ENCODE results near the gene VWA5B1. TPM values are rescaled to one million over a fixed set of nuclear protein-coding genes. Genes with fewer than 3 reads are reported as not detected.

Gene VWA5B1
- total RNA-seq, 1 donor from 2014 or later, result not detected

DNA sequence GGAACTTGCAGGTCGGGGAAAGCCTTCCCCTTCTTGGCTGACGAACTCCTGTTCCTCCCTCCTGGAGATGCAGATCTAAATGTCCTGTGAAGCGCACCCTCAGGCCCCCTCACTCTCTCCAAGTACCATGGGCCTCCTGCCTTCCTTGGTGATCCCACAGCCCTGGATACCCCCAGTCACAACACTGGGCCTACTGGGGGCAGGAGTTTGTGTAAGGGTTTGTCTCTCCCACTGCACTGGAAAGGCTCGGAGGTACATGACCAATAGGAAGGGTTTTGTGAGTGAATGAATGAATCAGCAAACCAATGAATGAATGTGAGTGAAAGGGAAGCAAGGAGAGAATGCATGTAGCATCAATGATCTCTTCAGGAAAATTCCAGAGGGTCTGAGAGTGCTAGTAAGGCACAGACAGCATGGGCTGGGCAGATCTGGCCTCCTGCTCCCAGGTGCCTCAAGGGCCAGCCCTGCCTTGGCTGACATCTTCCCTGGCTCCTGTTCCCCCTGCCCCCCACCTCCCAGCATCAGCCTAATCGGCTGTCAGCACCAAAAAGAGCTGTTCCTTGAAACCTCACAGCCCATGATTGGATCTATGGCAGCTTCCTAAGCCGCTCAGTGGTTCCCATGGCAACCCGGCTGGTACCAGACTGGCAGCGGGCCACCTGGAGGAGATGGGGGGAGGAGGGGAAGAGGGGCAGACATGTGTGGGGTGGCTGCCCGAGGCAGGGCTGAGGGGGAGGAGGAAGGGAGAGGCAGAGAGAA is 95.8 kb downstream of the VWA5B1 start:
- intact Hi-C loops (cut with micrococcal nuclease), result no loop called here

DNA sequence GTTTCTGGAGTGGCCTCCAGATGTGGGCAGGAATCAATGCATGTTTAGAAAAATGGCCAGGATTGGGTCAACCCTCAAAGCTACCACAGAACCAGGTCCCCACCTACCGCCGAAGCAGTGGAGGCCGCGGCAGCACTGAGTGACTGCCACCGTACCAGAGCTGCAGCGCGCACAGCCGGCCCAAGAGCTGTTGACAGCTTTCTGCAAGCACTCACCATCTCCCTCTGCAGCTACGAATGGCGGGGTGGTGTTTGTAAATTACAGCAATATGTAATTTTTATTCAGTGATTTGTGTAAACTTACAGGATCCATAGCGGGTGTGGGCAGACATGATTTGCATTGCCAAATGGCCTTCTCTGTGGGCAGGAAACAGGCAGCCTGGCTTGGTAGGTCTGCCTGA is 98.9 kb downstream of the VWA5B1 start:
- intact Hi-C loops (cut with micrococcal nuclease), result no loop called here

DNA sequence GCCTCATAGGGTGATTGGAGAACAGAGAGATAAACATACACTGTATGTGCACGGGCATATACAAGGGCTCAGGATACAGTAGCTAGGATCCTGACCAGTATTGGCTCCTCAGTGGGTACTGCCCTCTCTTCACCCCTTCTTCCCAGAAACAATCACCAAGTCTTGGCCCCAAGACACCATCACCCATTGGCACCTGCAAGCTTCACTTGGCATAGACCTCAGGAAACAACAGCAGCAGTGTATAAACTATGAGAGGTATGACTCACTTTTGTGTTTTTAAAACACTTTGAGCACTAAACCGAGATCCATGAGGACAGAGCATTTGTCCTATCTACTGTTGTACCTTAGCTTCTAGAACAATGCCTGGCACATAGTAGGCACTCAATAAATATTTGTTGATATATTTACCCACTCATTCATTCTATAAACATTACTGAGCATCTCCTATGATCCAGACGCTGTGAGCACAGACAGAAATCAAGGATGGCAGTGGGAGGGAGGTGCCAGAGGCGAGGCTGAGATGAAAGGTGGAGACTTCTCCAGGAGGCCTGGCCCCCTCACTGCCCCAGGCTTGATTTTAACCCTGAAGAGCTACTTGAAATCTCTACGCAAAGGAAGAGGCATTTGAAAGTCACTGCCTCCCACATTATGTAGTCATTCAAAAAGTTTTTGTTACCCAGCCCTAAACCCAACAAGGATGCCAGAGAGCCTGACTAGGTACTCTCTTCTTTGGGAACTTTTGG is 100.1 kb downstream of the VWA5B1 start:
- intact Hi-C loops (cut with micrococcal nuclease), result no loop called here

DNA sequence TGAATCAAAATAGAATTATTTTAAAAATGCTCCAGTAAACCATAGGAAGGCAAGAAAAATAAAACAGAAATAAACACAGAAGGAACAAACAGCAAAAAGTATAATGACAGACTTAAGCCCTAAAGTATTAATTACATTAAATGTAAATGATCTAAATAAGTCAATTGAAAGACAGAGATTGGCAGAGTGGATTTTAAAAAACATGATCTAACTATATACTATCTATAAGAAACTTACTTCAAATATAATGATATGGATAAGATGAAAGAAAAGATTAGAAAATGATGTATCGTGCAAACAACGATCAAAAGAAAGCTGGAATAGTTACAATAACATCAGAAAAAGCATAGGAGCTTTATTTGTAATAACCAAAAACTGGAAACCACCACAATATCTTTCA is 104.6 kb downstream of the VWA5B1 start:
- intact Hi-C loops (cut with micrococcal nuclease), result no loop called here

DNA sequence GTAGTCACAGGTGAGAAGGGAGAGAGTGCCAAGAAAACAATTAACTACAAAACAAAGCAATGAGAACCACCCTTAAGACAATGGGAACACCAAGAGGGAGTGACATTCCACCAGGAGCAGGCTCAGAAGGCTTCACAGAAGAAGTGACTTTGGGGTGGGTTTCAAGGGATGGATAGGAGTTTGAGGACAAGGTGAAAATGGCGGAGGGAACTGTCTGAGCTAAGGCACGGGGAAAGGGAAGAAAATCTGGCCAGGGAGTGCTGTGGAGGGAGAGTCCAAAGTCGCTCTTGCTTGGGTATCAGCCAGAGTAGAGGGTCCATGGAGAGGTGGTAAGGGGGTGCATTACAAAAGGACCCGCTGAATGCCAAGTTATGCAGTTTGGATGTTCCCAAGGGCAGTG is 108.1 kb downstream of the VWA5B1 start:
- intact Hi-C loops (cut with micrococcal nuclease), result no loop called here

DNA sequence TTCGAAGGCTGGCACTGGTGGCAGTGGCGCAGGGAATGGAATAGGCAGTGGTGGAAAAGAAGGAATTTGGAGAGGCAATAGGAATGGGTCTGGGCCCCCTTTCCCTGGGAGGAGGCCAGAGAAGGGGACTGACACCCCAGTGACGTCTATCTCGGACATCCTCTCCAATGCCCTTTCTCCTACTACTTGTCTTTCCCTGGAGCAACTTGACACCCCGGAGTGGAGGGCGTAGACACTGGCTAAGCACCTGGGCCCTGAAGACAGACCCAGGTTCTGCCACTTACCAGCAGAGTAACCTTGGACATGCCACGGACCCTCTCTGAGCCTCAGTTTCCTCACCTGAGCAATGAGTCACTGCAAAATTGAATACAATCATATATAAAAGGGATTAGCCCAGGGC is 108.5 kb downstream of the VWA5B1 start:
- intact Hi-C loops (cut with micrococcal nuclease), result no loop called here

DNA sequence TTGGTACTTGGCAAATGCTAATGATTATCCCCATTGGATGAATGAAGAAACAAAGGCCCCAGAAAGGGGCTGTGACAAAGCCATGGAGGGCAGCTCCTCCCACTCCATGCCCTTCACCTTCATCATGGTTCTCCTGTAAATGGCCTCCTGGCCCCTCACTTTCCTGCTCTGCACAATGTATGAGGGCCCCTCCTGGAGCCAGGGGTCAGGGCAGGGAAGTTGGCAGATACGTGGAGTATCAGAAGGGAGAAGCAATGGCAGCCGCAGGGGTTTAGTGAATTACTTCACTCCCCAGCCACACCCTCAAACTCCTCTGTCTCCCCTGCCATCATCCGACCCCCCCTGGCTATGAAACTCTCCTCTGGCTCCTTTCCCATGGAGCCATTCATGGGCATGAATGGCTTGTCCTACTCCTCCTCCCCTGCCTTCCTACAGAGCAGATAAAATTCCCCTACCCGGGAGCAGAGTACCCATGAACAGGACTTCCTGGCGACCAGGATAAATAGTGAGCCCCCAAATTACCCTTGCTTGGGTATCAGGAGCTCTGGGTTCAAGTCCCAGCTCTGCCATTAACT is 109.0 kb downstream of the VWA5B1 start:
- intact Hi-C loops (cut with micrococcal nuclease), result no loop called here

DNA sequence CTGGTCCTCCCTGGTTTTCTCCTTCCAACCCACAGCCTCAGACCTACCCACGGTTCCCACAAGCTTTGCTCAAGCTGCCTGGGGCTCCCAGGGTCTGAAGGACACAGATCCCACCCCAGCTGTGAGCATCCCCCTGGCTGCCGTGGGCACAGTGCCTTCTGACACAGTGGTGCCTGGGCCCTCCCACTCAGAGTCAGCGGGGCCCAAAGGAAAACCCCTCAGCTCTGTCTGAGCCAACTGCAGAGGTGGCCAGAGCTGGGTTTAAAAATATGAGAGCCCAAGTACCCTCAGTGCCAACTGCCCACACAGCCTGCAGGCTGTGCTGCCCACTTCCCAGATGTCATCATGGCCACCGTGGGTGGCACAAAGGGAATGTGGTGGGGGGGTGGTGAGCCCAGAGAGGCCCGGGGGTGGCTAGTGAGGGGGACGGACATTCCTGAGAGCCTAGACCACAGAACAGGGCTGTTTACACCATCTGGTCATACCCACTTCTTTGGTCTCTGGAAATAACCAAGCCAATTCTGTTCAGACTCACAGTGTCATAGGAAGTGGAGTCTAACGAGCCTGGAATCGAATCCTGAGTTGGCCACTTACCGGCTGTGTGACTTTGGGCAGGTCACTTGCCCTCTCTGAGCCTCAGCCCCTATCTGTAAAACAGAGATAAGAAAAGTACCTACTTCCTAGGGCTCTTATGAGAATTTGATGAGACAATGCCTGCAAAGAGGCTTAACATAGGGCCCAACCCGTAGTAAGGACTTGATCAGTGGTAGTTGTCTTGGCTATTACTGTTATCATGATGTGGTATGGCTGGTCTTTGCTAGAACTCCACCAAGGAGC is 109.9 kb downstream of the VWA5B1 start:
- intact Hi-C loops (cut with micrococcal nuclease), result no loop called here

DNA sequence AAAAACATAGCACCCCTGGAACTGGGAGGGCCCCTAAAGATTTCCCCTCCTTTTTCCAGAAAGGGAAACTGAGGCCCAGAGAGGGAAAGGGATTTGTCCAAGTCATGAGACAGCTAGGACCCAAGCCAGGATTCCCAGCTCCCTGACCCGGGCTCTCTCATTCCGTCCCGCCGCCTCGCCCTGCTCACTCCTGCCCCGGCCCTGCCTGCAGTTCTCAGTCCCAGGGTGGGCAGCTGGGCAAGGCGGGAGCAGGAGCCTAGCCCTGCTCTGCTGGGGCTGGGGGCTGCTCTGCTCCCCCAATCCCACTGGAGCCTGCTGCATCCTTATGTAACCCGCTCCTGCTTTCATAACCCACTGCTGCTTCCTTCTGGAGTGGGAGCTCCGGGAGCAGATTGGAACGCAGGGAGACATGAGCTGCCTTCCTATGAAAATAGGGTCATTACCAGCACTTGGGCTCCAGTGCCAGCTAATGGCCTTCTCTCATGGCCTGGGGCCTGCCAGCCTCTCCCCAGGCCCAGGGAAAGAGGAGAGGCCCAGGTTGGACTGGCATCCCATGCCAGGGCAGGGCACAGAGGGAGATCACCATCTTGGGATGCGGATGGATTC is 110.8 kb downstream of the VWA5B1 start:
- intact Hi-C loops (cut with micrococcal nuclease), result no loop called here

DNA sequence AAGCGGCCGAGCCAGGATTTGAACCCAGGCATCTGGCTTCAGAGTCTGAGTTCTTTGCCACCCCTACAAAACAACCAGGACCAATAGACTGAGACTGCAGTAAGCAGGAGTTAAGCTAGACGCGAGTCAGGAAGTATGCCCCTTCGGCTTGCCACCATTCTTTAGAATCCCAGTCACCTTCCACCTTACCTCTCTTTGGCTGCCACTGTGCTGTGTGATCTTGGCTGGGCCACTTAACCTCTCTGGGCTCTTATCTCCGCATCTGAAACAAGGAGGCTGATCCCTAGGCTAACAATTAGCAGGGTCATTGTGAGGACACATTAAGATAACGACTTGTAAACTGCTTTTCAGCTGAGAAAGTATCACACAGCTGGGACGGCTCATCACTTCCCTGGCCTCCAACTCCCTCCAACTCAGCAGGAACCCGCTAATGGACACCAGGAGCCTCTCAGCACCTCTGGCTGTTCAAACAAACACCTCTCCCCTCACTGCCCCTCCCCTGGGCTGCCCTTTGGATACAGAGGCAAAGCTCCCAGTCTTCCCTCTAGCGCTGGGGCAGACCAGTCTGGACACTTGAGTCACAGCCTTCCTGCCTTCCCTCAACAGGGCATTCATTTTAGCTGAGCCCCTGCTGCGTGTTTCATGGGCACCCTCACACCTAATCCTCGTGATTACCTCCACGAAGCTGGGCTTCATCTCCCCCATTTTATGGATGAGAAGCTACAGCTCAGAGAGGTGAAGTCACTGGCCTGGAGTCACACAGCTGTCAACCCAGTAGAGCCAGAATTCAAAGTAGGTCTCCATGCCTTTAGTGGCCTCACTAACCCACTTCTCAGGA is 112.1 kb downstream of the VWA5B1 start:
- intact Hi-C loops (cut with micrococcal nuclease), result no loop called here

DNA sequence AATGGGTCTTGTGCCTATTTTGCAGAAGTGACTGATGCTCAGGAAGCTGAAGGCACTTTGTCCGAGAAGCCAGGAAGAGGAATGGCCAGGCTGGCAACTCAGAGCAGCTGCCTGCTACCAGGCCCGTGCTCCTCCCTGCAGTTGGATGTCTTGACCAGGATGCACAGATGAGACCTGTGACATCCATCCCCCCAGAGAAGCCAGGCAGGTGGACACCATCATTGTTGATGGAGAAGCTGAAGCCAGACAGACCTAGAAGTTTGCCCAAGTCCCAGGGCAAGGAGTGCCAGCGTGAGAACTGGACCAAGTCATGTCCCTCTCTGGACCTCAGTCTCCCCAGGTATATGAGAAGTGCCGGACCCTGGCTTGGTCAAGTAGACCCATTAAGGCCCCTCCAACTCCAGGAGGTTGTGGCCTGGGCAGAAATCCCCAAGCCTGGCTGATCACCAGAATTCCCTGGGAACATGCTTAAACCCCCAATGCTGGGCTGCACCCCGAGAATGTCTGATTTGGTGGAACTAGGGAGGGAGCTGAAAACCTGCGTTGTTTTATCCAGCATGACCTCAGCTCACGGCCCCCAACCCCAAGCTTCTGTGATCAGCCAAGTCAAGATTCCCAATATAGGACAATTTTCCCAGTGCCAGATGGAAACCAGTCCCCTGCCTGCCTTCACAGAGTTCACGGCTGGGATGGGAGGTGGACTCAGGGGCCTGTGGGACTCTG is 112.9 kb downstream of the VWA5B1 start:
- intact Hi-C loops (cut with micrococcal nuclease), result no loop called here

DNA sequence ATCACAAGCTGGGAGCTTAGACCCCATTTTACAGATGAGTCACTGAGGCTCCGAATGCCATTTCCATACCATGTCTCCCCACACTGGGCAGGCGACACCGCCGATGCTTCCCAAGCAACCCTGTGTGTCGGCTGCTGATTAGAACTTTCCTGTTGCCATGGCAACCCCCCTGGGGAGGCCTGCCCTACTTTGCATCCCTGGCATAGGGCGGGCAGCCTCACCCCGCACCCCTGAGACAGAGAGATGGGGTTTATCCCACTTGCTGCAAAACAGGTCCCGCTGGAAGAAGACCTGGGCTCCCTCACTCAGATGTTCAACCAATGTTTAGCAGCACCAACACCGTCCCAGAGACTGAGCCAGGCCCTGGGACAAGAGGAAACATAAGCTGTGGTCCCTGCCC is 113.8 kb downstream of the VWA5B1 start:
- intact Hi-C loops (cut with micrococcal nuclease), result no loop called here

Other genes with a start within 250 kb of the VWA5B1 start
- gene PLA2G5, start 220.7 kb upstream of the VWA5B1 start, total RNA-seq, result not detected in 2 replicates
- gene PLA2G2D, start 171.3 kb upstream of the VWA5B1 start, total RNA-seq, result not detected in 2 replicates
- gene PLA2G2F, start 151.6 kb upstream of the VWA5B1 start, total RNA-seq, result not detected in 2 replicates
- 0.45 and 0.64 TPM in 2 replicates for gene UBXN10, start 104.8 kb upstream of the VWA5B1 start, total RNA-seq
- 0.57 TPM in 1 of 2 replicates, not detected in the other for gene PLA2G2C, start 104.4 kb upstream of the VWA5B1 start, total RNA-seq
- gene CAMK2N1, start 195.3 kb downstream of the VWA5B1 start, total RNA-seq, result 0.50 and 0.91 TPM in 2 replicates
- gene MUL1, start 217.3 kb downstream of the VWA5B1 start, total RNA-seq, result 17.8 and 17.9 TPM in 2 replicates

Data from T-helper 2 cell treated with Interferon-gamma antibody and Interleukin-4, amounts not matched to agents 100 ng/mL and 5 ng/mL, for 36 hours (primary cell).